ENCODE results near the gene TGFBR3. TPM values are rescaled to one million over a fixed set of nuclear protein-coding genes. Genes with fewer than 3 reads are reported as not detected.

Gene TGFBR3
- total RNA-seq, 1 donor from 2014 or later = 158 TPM

DNA sequence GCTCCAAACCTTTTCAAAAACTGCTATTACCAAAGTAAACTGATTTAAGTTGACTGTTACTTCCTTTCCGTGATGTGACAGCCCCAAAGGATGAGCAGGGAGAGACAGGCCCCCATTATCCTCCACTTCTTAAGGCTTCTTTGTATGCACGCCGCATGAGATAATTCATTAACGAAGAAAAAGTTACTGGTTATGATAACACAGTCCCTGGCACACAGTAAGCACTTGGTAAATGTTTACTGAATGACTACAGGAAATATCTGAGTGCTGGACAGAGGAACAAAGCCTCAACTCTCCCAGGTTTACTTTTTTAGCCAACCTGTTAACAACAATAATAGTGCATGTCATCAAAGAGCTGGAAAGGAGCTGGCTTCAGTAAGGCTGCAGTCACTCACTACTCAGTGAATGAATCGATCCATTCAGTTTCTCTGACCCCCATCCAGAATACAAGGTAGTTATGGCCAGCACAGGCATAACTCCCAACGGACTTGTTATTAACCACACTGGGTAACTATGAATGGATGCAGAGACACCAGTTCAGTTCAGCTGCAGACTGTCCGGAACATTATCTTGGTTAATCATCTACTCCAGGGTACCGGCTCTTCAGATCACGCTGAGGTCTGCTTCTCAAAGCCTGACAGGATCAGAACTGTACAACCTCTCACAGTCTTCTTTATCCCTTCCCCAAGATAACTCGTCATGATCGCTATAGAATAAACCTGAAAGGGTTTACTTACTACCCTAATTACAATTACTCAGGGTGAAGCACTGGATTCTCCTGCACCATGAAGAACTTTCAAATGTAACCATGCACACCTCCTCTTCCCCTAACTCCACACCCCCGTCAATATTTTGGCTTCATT is 58.3 kb downstream of the TGFBR3 start:
- no peak for DNase-seq (ENCODE audit: low spot score)

DNA sequence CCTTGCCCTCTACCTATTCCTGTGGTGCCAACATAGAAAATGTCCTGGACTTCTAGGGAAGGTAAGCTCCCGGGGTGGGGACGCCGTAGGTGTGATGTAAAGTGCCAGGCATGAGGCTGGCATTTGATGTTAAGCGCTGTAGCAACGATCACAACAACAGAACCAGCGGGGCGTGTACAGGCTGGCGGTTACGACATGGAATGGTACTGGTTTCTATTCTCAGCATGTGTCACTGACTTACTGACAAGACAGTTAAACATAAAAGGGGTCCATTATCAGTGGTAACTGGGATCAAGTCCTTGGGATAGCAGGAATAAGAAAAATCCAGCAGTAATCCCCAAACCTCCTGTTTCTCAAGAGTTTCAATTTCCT is 58.9 kb downstream of the TGFBR3 start:
- peak; percentile 62 for DNase-seq (ENCODE audit: low spot score)

DNA sequence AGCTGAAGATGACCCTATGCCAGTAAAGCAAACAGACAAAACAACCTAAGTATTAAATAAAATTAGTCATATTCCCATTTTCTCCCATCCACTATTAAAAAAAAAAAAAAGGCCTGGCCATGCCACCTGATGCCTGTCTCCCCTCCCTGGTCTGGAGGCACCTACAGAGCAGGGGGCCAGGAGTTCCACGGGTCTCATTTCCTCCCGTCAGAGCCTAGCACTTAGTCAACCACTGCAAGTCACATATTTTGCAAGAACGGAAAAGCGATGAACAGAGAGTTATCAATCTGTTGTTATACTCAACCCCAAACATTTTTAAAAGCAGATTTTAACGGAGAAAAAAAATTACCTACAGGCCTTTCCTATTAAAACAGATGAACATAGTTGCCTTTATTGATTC is 59.3 kb downstream of the TGFBR3 start:
- no peak for DNase-seq (ENCODE audit: low spot score)

DNA sequence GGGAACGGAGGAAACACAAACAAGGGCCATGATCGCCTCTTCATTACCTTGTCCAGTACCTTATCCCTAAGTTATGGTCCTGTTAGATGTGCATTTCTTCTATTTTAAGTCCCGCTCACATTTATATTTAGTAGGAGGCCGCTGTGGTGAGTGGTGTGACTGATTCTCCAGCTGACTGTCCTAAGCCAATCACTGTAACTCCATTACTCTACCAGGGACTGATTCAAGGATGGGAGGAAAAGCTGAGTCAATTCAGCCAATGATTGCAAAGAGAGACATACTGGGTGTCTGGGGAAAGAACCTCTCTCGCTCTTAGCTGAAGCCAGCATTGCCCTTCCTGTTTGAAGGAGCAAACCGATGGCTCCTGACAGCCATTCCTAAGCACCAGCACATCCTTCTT is 59.7 kb downstream of the TGFBR3 start:
- DNase-seq (ENCODE audit: low spot score) = no peak

DNA sequence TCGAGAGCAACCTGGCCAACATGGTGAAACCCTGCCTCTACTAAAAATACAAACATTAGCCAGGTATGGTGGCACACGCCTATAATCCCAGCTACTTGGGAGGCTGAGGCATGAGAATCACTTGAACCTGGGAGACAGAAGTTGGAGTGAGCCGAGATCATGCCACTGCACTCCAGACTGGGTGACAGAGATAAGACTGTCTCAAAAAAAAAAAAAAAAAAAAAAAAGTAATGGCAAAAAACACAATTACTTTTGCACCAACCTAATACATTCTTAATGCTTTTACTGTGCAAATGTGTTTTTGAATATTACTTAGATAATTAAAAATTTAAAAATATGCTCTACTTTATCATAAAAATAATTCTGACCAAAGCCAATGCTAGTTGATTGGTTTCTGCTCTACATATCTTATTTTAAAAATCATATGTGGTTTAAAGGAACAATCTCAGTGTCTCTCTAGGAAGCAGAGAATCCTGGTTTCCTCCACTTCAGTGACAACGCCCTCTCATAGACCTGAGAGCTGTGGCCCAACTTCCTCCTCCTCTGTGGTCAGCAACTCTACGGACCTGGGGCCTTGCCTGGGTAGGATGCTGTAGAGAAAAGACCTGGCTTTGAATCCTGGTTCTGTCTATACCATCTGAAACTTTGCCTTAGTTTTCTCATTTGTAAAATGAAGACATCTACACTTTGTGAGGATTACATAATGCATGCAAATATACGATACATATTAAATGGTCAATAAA is 64.7 kb downstream of the TGFBR3 start:
- DNase-seq (ENCODE audit: low spot score) = no peak

DNA sequence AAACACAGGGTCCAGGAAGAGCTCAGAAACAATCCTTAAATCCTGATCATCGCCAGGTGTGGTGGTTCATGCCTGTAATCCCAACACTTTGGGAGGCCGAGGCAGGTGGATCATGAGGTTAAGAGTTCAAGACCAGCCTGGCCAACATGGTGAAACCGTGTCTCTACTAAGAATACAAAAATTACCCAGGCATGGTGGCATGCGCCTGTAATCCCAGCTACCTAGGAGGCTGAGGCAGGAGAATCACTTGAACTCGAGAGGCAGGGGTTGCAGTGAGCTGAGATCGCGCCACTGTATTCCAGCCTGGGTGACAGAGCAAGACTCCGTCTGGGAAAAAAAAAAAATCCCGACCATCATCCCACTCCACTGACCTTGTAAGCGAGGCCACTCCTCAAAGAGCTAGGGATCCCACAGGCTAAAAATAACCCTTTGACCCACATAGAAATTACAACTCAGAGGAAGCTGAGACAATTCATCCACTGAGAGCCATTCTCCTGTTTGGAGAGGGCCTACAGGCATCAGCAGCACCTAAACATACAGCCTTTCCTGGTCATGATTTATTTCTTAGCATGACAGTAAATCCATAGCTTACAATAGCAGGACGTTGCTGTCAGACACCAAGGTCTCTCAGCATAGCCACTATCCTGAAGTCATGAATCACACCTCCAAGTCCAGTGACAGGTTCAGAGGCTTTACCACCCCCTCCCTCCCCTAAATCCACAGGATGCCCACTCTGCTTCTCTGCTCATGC is 66.7 kb downstream of the TGFBR3 start:
- no peak for DNase-seq (ENCODE audit: low spot score)

DNA sequence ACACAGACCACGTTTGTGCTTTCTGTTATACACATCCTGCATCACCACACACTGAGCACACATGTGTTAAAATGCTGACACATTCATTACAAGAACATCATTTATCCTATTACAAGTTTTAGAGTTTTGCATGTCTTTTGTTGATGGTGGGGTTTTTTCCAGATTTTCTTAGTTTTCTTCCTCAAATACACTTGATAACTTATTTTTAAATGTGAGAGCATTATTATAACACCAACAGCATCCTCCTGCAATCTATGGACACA is 67.3 kb downstream of the TGFBR3 start:
- DNase-seq (ENCODE audit: low spot score) = no peak

DNA sequence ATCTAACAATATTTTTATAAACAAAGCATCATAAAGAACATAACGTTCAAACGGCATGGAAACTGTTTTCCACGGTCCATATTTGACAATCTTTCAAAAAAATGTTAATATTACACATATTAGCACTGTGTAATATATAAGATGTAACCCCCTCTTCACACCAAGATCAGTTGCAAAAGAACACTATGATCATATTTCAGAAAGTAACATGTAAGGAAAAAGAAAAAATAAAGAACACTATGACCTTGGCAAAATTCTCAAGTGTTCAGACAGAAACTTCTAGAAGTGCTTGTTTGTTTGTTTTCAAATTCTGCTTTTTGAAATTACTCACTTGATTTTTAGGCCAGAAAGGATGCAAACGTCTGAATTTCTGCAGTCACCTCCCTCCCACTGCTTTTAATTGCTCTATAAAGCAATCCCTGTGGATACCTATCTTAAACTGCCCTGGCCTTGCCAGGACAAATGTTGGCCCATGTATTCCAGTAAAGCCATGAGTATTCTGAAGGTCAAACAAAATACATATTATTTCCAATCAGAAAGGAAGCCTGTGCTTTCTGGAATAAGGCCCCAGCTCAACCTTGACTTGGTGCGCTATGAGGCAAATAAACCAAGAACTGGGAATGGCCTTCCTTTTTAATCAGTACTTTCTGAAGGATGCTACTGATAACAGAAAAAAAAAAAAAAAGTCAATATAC is 68.6 kb downstream of the TGFBR3 start:
- DNase-seq (ENCODE audit: low spot score) = no peak

DNA sequence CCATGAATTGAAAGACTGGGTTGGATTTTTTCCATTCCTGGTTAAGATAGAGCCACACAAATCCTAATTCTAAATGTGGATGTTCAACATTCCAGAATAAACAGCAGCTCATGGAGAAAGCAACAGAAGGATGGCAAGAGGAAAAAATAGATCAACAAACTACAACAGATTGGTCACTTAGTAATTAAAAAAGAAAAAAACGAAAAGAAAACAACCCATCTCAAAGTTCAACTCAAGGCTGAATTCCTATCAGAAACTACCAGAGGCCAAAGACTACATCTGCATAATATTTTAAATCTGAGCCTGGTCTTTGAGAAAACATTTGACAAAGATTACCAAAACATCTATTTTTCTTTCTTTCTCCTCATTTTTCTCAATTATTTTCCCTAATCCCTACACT is 69.9 kb downstream of the TGFBR3 start:
- no peak for DNase-seq (ENCODE audit: low spot score)

DNA sequence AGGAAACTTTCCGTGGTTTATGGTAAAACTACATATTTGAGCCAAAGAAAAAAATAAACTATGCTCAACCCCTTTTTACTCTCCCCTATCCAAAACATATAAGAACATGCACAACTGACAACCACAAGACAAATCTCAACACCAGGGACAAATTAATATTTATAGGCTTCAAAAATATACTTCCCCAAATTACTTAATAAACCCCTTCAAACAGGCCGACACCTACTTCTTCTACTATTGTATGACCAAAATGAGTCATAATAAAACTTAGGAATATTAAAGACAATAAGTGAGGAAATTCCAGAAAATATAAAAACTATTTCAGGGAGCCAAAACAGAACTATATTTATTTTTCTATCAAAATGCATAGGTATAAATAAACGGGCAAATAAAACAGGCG is 71.5 kb downstream of the TGFBR3 start:
- DNase-seq (ENCODE audit: low spot score) = no peak

DNA sequence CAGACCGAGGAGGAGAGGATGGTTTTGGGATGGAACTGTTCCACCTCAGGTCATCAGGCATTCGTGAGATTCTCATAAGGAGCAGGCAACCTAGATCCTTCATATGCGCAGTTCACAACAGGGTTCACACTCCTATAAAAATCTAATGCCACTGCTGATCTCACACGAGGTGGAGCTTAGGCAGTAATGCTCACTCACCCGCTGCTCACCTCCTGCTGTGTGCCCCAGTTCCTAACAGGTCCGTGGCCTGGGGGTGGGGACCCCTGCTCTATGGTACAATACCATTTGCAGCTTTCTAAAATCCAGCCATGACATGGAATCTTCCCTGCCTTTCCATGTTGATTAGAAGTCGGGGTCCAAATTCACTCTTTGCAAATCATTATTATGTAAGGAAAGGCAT is 72.1 kb downstream of the TGFBR3 start:
- no peak for DNase-seq (ENCODE audit: low spot score)

DNA sequence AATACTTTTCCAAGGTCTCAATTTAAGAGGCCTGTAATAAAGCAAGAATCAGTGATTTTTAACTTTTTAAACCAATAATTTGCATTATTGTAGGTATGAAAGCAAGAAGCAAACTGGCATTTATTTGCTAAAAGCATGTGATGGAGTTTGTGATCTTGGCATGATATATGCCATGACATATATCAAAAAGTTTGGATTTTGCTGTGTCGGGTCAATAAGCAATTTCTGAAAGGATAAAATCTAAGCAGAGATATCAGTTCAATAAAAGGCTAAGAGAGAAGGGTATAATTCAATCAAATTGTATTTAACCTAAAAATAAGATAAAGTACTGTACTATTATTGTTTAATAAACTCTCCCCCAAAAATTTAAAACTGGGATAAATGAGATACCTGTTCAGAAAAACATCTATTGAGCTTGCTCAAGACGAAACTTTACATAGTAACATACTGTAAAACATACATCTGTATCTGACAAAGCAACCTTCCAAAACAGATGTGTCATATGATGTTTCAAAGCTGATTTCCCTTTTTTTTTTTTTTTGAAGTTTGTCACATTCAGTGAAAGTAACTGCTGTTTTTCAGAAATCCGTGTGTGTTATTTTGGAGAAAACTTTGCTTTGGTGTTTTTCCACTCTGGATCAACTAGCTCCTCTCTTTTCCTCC is 74.5 kb downstream of the TGFBR3 start:
- no peak for DNase-seq (ENCODE audit: low spot score)

DNA sequence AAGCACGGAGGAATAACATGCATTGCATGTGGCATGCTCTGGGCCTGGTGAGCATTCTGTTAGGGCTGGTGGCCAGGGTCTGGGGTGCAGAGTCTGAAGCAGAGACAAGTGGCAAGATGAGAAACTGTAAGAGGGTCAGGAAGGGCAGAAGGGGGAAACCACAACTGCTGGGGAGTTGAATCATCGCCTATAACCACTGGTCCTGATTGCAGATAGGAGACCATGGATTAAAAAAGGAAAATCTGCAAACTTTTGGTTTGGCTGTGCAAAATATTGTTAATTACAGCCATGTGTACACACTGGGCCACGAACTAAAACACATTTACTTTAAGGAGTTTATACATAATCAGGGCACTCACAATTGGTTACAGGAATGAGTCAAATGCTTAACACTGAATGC is 76.6 kb downstream of the TGFBR3 start:
- no peak for DNase-seq (ENCODE audit: low spot score)

DNA sequence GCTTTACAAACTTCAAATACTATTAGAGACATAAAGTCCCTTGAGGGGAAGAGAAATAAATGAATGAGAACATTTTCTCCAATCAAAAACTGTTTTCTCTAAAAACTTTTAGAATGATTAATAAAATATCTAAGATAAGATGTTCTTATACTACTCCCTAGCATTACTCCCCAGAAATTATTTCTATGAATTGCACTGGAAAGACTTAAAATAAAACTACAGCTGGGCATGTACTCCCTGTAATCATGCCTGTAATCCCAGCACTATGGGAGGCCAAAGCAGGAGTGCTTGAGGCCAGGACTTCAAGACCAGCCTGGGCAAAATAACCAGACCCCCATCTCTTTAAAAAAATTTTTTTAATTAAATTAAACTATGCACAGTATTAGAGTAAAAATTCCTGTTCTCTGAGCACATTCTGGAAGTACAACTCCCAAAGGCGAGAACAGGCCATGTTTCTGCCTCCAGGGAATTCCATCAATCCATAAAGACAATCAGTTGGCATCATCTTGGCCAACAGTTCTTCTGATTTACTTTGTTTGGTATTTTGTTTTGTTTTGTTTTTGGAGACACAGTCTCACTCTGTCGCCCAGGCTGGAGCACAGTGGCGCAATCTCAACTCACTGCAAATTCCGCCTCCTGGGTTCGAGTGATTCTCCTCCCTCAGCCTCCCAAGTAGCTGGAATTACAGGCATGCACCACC is 77.9 kb downstream of the TGFBR3 start:
- DNase-seq (ENCODE audit: low spot score) = no peak

DNA sequence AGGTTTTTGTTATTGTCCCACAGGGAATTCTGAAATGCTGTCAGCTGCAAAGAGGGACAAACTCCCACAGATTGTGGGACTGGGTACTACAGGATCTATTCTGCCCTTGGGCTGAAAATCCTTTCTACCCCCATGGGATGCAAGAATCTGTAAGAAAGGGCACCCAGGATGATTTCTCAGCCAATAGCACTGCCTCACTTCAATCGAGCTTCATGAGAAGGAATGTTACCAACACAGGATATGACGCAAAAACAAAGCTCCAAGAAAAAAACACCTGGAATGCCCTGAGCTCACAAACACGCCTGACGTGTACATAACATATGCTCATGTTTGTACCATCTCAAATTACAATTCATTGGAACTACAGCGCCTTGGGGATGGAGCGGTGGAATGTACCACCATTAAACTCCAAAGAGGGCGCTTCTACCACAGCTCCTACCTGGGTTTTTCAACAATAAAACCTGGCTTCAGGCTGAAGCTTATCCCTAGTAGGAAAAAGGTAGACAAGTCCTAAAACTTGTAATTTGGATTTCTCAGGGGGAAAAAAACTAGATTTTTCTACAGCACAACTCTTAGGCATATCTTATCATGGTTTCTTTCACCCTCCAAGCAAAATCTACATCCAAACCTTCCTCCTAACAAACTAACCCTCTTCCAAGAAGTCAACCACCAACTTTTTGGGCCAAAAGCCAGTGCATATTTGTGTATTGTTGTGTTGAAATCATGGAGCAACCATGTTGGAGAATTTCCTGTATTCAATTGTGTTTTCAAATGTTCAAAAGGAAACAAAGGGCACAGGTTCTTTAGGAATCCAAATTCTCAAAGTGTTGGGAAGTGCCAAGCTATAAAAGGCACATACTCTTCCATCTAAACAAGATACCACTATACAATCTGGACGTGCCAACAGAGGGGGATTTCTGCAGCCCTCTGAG is 78.9 kb downstream of the TGFBR3 start:
- no peak for DNase-seq (ENCODE audit: low spot score)

DNA sequence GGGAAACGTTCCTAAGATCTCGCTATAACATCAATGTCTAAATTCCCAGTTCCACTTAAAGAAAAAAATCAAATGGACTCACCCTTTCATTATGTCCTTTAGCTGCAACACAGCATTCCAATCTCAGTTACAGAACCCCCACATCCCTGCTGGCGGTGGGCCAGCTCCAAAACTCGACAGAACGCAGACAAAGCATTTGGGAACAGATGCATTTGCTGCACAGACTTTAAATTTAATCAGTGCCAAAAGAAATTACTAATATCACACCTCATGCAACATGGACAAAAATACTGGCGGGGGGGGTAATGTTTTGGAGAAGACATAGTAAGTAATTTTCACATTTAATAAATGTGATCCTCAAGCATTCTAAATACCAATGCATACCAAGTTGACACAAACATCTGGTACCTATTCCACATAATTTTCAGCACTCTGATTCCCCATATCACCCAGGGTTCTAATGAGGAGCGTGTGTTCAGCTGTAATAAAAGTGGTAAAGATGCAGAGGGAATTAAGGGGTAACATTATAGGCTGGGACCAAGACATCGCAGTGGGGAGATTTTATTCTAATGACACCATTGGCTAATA is 79.7 kb downstream of the TGFBR3 start:
- DNase-seq (ENCODE audit: low spot score) = no peak

DNA sequence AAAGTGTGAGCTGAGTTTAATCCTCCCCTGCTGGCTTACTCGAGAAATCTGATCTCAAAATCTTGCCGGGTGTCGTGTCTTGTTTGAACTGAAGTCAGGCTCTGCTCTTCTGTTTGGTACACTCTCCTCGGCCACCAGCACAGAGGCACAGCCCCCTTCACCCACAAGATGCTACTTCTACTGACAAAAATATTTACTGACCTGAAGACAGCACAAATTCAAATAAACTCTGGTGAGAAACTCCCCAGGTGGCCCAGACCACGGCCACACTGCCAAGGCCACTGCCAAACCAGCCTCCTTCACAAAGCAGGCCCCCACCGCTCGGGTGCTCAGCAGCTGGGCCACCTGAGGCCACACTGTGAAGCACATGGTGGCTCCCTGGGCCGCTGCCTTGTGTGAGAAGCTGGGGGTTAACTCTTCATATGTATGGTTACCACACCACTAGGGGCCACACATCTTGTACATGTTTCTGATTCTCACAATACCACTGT is 80.6 kb downstream of the TGFBR3 start:
- DNase-seq (ENCODE audit: low spot score) = no peak

DNA sequence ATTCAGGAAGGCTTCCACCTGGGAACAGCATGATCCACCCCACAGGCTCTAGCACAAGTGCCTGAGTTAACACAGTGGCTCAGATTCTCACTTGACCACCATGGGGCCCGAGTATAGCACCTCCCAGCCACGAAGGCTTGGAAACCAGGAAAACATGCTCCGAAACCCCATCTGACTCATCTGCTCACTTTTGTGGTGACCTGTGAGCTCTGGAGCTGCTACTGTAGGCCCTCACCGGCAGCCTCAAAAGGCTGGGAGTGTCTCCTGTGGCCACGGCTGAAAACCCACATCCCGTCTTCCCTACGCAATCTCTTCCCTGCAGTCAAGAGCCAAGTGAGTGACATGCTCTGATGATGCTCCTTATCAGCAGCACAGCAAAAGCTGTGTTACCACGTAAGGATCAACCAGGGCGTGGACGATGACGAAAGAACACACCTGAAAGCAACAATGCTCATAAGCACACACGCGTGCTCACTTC is 81.4 kb downstream of the TGFBR3 start:
- no peak for DNase-seq (ENCODE audit: low spot score)

Data from mesenteric fat pad (tissue), 1 donor.